Suprapubic skin (tissue), 4 donors: Measurements from ENCODE around the gene NEK8. TPM values are rescaled to one million over a fixed set of nuclear protein-coding genes. Genes with fewer than 3 reads are reported as not detected.
"Not testable (repeated sequence)": the region's sequence is repeated elsewhere in the genome, so short reads cannot be mapped to it uniquely, and the experiment has no call there.

Experiments
- DNase-seq, 2 donors: peaks; one replicate each; pipeline ENCODE4 v3.0.0-alpha.2; 2019; ENCODE audit warnings: low spot score in 2 of 2
- H3K27ac ChIP-seq: fragments of 200-600 bp; sonication (generic); one replicate; pipeline ENCODE4 v1.5.1; 2019
- H3K27me3 ChIP-seq: fragments of 200-600 bp; sonication (generic); one replicate; pipeline ENCODE4 v1.5.1; 2019
- H3K36me3 ChIP-seq: fragments of 200-600 bp; sonication (generic); one replicate; pipeline ENCODE4 v1.5.1; 2019
- H3K4me1 ChIP-seq: fragments of 200-600 bp; sonication (generic); one replicate; pipeline ENCODE4 v1.5.1; 2019
- H3K4me3 ChIP-seq: fragments of 200-600 bp; sonication (generic); one replicate; pipeline ENCODE4 v1.5.1; 2019; ENCODE audit warnings: mild to moderate bottlenecking
- H3K9me3 ChIP-seq: fragments of 200-600 bp; sonication (generic); one replicate; pipeline ENCODE4 v1.5.1; 2019
- CTCF ChIP-seq, 2 donors: fragments of 200-600 bp in 1 of 2; fragments of 450-650 bp in 1 of 2; sonication (generic) in 1 of 2; IDR thresholded peaks; one replicate each; pipeline ENCODE4 v1.5.1; 2016 to 2019; ENCODE audit warnings: antibody characterized with exemption in 2 of 2, mild to moderate bottlenecking in 1 of 2, moderate library complexity in 1 of 2
- EP300 ChIP-seq: sonication (generic); formaldehyde crosslinking; IDR thresholded peaks from one replicate; pipeline ENCODE4 v1.6.1; 2017; ENCODE audit warnings: antibody characterized with exemption
- POLR2A ChIP-seq, 2 donors: fragments of 450-650 bp; IDR thresholded peaks; one replicate each; pipeline ENCODE4 v1.6.1; 2017; ENCODE audit warnings: antibody characterized with exemption in 2 of 2, mild to moderate bottlenecking in 2 of 2, moderate library complexity in 2 of 2
- POLR2AphosphoS5 ChIP-seq, 3 donors: sonication (generic); formaldehyde crosslinking; IDR thresholded peaks; one replicate each; pipeline ENCODE4 v1.6.1; 2017; ENCODE audit warnings: antibody characterized with exemption in 3 of 3
- WGBS: methylation state at CpG from one replicate; pipeline ENCODE4 v1.1.5; 2018; 5-methylcytosine and 5-hydroxymethylcytosine counted together
- total RNA-seq, 4 donors: library from RNA; depleted of rRNA; stranded (reverse); fragments of >200 nt; gene quantifications; one replicate each; pipeline ENCODE4 v1.1.0, GENCODE V29; 2016

The NEK8 gene
- total RNA-seq, 4 donors from 2014 or later, result 1.9 to 8.1 (median 6.0) TPM

- Histone ChIP-seq H3K4me1 (peaks cover 14% of the 10 kb centered on the region), H3K27ac (no peak overlapping the region), H3K36me3 (no peaks in the 10 kb centered on the region), H3K4me3 (no peak overlapping the region), H3K27me3 (no peaks in the 10 kb centered on the region), H3K9me3 (no peaks in the 10 kb centered on the region)
- no peak for TF ChIP-seq EP300
- TF ChIP-seq CTCF (IDR thresholded peaks at IDR 0.05), result no peak
- no peak for TF ChIP-seq POLR2A (IDR thresholded peaks at IDR 0.05)
- no peak for TF ChIP-seq POLR2AphosphoS5 (IDR thresholded peaks at IDR 0.05)
- 69% methylated on average over 3 of the region's 3 CpGs for WGBS
- no peak for DNase-seq
Observed at GRCh38 chr17:28774206-28774605, 45.6 kb downstream of the NEK8 start.

GRCh38 chr17:28777178-28777577, 48.6 kb downstream of the NEK8 start:
- Histone ChIP-seq H3K27me3 (no peaks in the 10 kb centered on the region), H3K4me1 (peaks cover 14% of the 10 kb centered on the region), H3K4me3 (no peak overlapping the region), H3K27ac (no peak overlapping the region), H3K36me3 (no peaks in the 10 kb centered on the region), H3K9me3 (no peaks in the 10 kb centered on the region)
- 14% methylated on average over 1 of the region's 1 CpG for WGBS
- DNase-seq, result no peak
- TF ChIP-seq POLR2AphosphoS5 (IDR thresholded peaks at IDR 0.05), result no peak
- TF ChIP-seq EP300, result no peak
- TF ChIP-seq CTCF (IDR thresholded peaks at IDR 0.05), result no peak
- TF ChIP-seq POLR2A (IDR thresholded peaks at IDR 0.05), result no peak

GRCh38 chr17:28779601-28780000, 51.0 kb downstream of the NEK8 start:
- H3K27ac ChIP-seq, H3K9me3 ChIP-seq, DNase-seq, H3K4me3 ChIP-seq, H3K27me3 ChIP-seq, H3K36me3 ChIP-seq: not testable (repeated sequence)
- WGBS, result 95% methylated on average over 13 of the region's 13 CpGs
- peaks cover 14% of the 10 kb centered on the region for H3K4me1 ChIP-seq

GRCh38 chr17:28783161-28783560, 54.6 kb downstream of the NEK8 start:
- 89% methylated on average over 3 of the region's 3 CpGs for whole genome bisulfite sequencing
- no peak for TF ChIP-seq POLR2A (IDR thresholded peaks at IDR 0.05)
- TF ChIP-seq CTCF (IDR thresholded peaks at IDR 0.05), result no peak
- TF ChIP-seq EP300, result no peak
- no peak for TF ChIP-seq POLR2AphosphoS5 (IDR thresholded peaks at IDR 0.05)
- Histone ChIP-seq H3K9me3 (no peaks in the 10 kb centered on the region), H3K27me3 (no peaks in the 10 kb centered on the region), H3K4me1 (no peaks in the 10 kb centered on the region), H3K27ac (no peak overlapping the region), H3K36me3 (no peaks in the 10 kb centered on the region), H3K4me3 (no peak overlapping the region)
- DNase-seq, result no peak

- no peak overlapping the region for H3K27ac ChIP-seq
- TF ChIP-seq EP300, result no peak
- TF ChIP-seq POLR2A (IDR thresholded peaks at IDR 0.05), result no peak
- no peak for TF ChIP-seq CTCF (IDR thresholded peaks at IDR 0.05)
- TF ChIP-seq POLR2AphosphoS5 (IDR thresholded peaks at IDR 0.05), result no peak
- H3K9me3 ChIP-seq, result no peaks in the 10 kb centered on the region
- no peaks in the 10 kb centered on the region for H3K4me1 ChIP-seq
- no peak overlapping the region for H3K4me3 ChIP-seq
- no peaks in the 10 kb centered on the region for H3K36me3 ChIP-seq
- no peak for DNase-seq
- 97% methylated on average over 4 of the region's 4 CpGs for WGBS
- H3K27me3 ChIP-seq, result no peaks in the 10 kb centered on the region
Observed at GRCh38 chr17:28788100-28788499, 59.5 kb downstream of the NEK8 start.

Other genes starting within 250 kb of the NEK8 start
- gene FOXN1, start 222.4 kb upstream of the NEK8 start, total RNA-seq, result 10 to 100 TPM; 37.4 to 48.3 (median 38.3) TPM
- gene UNC119, start 176.2 kb upstream of the NEK8 start, total RNA-seq, result 10 to 100 TPM; 29.0 to 36.2 (median 32.6) TPM
- 10 to 100 TPM; 38.1 to 76.4 (median 59.2) TPM for gene PIGS, start 157.3 kb upstream of the NEK8 start, total RNA-seq
- 100 to 1,000 TPM in 1 of 4 donors, 10 to 100 TPM in 3; 33.0 to 103 (median 62.6) TPM for gene ALDOC, start 151.9 kb upstream of the NEK8 start, total RNA-seq
- gene SPAG5, start 129.8 kb upstream of the NEK8 start, total RNA-seq, result 10 to 100 TPM in 1 of 4 donors, 1 to 10 TPM in 3; 5.7 to 13.5 (median 7.0) TPM
- 10 to 100 TPM in 3 of 4 donors, 1 to 10 TPM in 1; 3.5 to 43.7 (median 15.2) TPM for gene RSKR, start 114.6 kb upstream of the NEK8 start, total RNA-seq
- 100 to 1,000 TPM in 3 of 4 donors, 10 to 100 TPM in 1; 82.7 to 139 (median 125) TPM for gene BLTP2, start 83.6 kb upstream of the NEK8 start, total RNA-seq
- gene SDF2, start 66.9 kb upstream of the NEK8 start, total RNA-seq, result 10 to 100 TPM; 35.8 to 50.3 (median 36.3) TPM
- gene SUPT6H, start 66.6 kb upstream of the NEK8 start, total RNA-seq, result 100 to 1,000 TPM in 1 of 4 donors, 10 to 100 TPM in 3; 41.1 to 123 (median 57.2) TPM
- 1 to 10 TPM in 1 of 4 donors, under 1 TPM in 1, not detected in 2; 0.36 to 6.2 TPM for gene PROCA1, start 16.9 kb upstream of the NEK8 start, total RNA-seq
- gene RAB34, start 10.9 kb upstream of the NEK8 start, total RNA-seq, result 10 to 100 TPM; 60.7 to 96.1 (median 77.6) TPM
- gene RPL23A, start 8.8 kb upstream of the NEK8 start, total RNA-seq, result 100 to 1,000 TPM; 528 to 947 (median 789) TPM
- 10 to 100 TPM in 3 of 4 donors, 1 to 10 TPM in 1; 6.9 to 25.0 (median 17.0) TPM for gene TLCD1, start 2.6 kb upstream of the NEK8 start, total RNA-seq
- gene TRAF4, start 15.2 kb downstream of the NEK8 start, total RNA-seq, result 10 to 100 TPM; 26.7 to 38.4 (median 35.3) TPM
- 10 to 100 TPM; 12.1 to 20.7 (median 17.8) TPM for gene FAM222B, start 114.0 kb downstream of the NEK8 start, total RNA-seq
- 10 to 100 TPM; 42.2 to 61.4 (median 45.0) TPM for gene ERAL1, start 126.2 kb downstream of the NEK8 start, total RNA-seq
- 10 to 100 TPM; 41.7 to 57.5 (median 52.3) TPM for gene FLOT2, start 168.9 kb downstream of the NEK8 start, total RNA-seq
- gene DHRS13, start 174.3 kb downstream of the NEK8 start, total RNA-seq, result 10 to 100 TPM; 15.1 to 26.8 (median 20.2) TPM
- 10 to 100 TPM; 24.4 to 80.9 (median 35.4) TPM for gene PHF12, start 222.7 kb downstream of the NEK8 start, total RNA-seq